Measurements from ENCODE around the gene FARS2. TPM values are rescaled to one million over a fixed set of nuclear protein-coding genes. Genes with fewer than 3 reads are reported as not detected.

The FARS2 gene
- polyA plus RNA-seq, 1 of the 3 experiments (the other 2 are of a cell fraction): 12.5 TPM

GRCh38 chr6:5399391-5399790 is 138.1 kb downstream of the FARS2 start:
- no peak for DNase-seq
- no peaks in the 10 kb centered on the region for H3K9me2 ChIP-seq
- H4K20me1 ChIP-seq (ENCODE audit: insufficient read depth): no peaks in the 10 kb centered on the region
- no peaks in the 10 kb centered on the region for H3K79me2 ChIP-seq (ENCODE audit: insufficient read depth)
- ChIA-PET POLR2A (no interaction called here), CTCF (interaction anchor here (1.1 to 1.3 kb wide), 2 partner anchors 10 to 12 kb away, joined by 3 to 4 read pairs; no protein-coding TSS in a partner anchor)
- no peak for TF ChIP-seq FOXM1 (IDR thresholded peaks at IDR 0.05; ENCODE audit: low read depth)
- no peak for TF ChIP-seq USF1 (IDR thresholded peaks at IDR 0.05; ENCODE audit: borderline replicate concordance, low read depth)
- no peak for TF ChIP-seq EP300 (IDR thresholded peaks at IDR 0.05; ENCODE audit: borderline replicate concordance in 1 of 2, low read depth in 1 of 2, low read length in 1 of 2)
- no peak for TF ChIP-seq YY1 (IDR thresholded peaks at IDR 0.05; ENCODE audit: low read depth)
- TF ChIP-seq TEAD4 (IDR thresholded peaks at IDR 0.05; ENCODE audit: borderline replicate concordance, insufficient read depth): no peak
- TF ChIP-seq NRF1 (IDR thresholded peaks at IDR 0.05; ENCODE audit: low read depth, low read length): no peak
- no peak for TF ChIP-seq NFIC (IDR thresholded peaks at IDR 0.05; ENCODE audit: borderline replicate concordance)
- no peak overlapping the region for H3K9ac ChIP-seq
- H3K4me3 ChIP-seq (ENCODE audit: low read depth in 2 of 2, low read length in 1 of 2): no peak overlapping the region
- no peaks in the 10 kb centered on the region for H3K27me3 ChIP-seq (ENCODE audit: insufficient read depth)
- H3K9me3 ChIP-seq: 0 out of 2 replicates have a peak, but pooled peaks cover 7% of the 10 kb centered on the region
- H3K4me2 ChIP-seq: no peak overlapping the region
- no peaks in the 10 kb centered on the region for H3F3A ChIP-seq (replicated peaks; ENCODE audit: insufficient read depth)
- H3K36me3 ChIP-seq (replicated peaks in 1 of 2; ENCODE audit: control insufficient read depth in 1 of 2, insufficient read depth in 2 of 2, low read length in 1 of 2): no peaks in the 10 kb centered on the region
- no peak overlapping the region for H2AFZ ChIP-seq (ENCODE audit: low read depth)
- H3K27ac ChIP-seq (ENCODE audit: low read depth in 2 of 2, low read length in 1 of 2): no peak overlapping the region
- WGBS (ENCODE audit: low lambda C conversion rate): 93% methylated on average over 2 of the region's 2 CpGs
- no peaks in the 10 kb centered on the region; a peak in 1 of 4 replicates for H3K4me1 ChIP-seq (ENCODE audit: control insufficient read depth in 1 of 2, insufficient read depth in 2 of 2, low read depth in 1 of 2, low read length in 1 of 2)

- 88% methylated on average over 4 of the region's 4 CpGs for WGBS (ENCODE audit: low lambda C conversion rate)
- H3K9me2 ChIP-seq: no peaks in the 10 kb centered on the region
Observed at GRCh38 chr6:5401845-5402738, 140.8 kb downstream of the FARS2 start.

More at GRCh38 chr6:5401845-5402738, 140.8 kb downstream of the FARS2 start:
- no peak for DNase-seq
- ChIA-PET POLR2A (no interaction called here), CTCF (interaction anchor here (1.0 to 1.2 kb wide), 3 partner anchors 23 to 228 kb away, joined by 3 to 5 read pairs (median 4); no protein-coding TSS in a partner anchor)
- Histone ChIP-seq H3K27ac (ENCODE audit: low read depth in 2 of 2, low read length in 1 of 2) (no peak overlapping the region), H3K79me2 (ENCODE audit: insufficient read depth) (no peaks in the 10 kb centered on the region), H3K27me3 (ENCODE audit: insufficient read depth) (no peaks in the 10 kb centered on the region), H3K4me3 (ENCODE audit: low read depth in 2 of 2, low read length in 1 of 2) (no peak overlapping the region), H4K20me1 (ENCODE audit: insufficient read depth) (no peaks in the 10 kb centered on the region), H3K4me2 (no peak overlapping the region), H2AFZ (ENCODE audit: low read depth) (no peak overlapping the region; the same call in 1 of the 2 replicates), H3K9me3 (0 out of 2 replicates have a peak, but pooled peaks cover 7% of the 10 kb centered on the region), H3F3A (replicated peaks; ENCODE audit: insufficient read depth) (no peaks in the 10 kb centered on the region), H3K36me3 (replicated peaks in 1 of 2; ENCODE audit: control insufficient read depth in 1 of 2, insufficient read depth in 2 of 2, low read length in 1 of 2) (peaks cover 0 to 6% of the 10 kb centered on the region in 2 experiments), H3K9ac (no peak overlapping the region), H3K4me1 (ENCODE audit: control insufficient read depth in 1 of 2, insufficient read depth in 2 of 2, low read depth in 1 of 2, low read length in 1 of 2) (no peaks in the 10 kb centered on the region)
- TF ChIP-seq USF2 (IDR thresholded peaks at IDR 0.05; ENCODE audit: borderline replicate concordance, low read depth, low read length): no peak
- TF ChIP-seq CTCF (IDR thresholded peaks at IDR 0.05): peak; percentile 46
- peak; percentile 54 for TF ChIP-seq RAD21 (IDR thresholded peaks at IDR 0.05; ENCODE audit: low read length)
- no peak for TF ChIP-seq FOXM1 (IDR thresholded peaks at IDR 0.05; ENCODE audit: low read depth)
- peak; percentile 14; the same call in 1 of the 2 replicates for TF ChIP-seq SMC3 (IDR thresholded peaks at IDR 0.05; ENCODE audit: low read depth, low read length)
